ENCODE results near the gene TMEM132C. TPM values are rescaled to one million over a fixed set of nuclear protein-coding genes. Genes with fewer than 3 reads are reported as not detected.

The TMEM132C gene
- total RNA-seq, 1 experiment from 2014 or later: not detected

DNA sequence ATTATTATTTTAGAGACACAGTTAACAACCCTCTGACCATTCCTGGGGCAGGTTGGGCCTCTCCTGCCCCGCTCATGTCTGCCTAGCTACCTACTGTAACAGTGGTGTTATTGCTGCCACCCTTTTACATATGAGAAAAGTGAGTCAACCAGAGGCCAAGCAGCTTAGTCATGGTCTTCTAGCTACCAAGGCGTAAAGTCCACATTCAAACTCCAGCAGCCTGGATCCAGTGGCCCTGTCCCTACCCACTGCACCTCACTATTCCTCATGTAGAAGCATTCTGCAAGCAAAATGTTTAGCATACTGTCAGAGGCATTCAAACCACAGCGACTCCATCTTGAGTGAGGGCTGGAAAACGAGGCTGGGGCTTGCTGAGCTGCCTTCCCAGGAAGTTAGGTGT, 461.0 kb downstream of the TMEM132C start:
- Mint-ChIP-seq H3K9me3 (peaks cover 77% of the 10 kb centered on the region), H3K27ac (no peak overlapping the region), H3K4me3 (no peak overlapping the region), H3K27me3 (ENCODE audit: low read depth) (peaks cover 6% of the 10 kb centered on the region), H3K36me3 (peaks cover 70% of the 10 kb centered on the region), H3K4me1 (no peaks in the 10 kb centered on the region)
- ChIA-PET CTCF (no interaction called here), POLR2A (no interaction called here)
- TF ChIP-seq, protein P1, sequence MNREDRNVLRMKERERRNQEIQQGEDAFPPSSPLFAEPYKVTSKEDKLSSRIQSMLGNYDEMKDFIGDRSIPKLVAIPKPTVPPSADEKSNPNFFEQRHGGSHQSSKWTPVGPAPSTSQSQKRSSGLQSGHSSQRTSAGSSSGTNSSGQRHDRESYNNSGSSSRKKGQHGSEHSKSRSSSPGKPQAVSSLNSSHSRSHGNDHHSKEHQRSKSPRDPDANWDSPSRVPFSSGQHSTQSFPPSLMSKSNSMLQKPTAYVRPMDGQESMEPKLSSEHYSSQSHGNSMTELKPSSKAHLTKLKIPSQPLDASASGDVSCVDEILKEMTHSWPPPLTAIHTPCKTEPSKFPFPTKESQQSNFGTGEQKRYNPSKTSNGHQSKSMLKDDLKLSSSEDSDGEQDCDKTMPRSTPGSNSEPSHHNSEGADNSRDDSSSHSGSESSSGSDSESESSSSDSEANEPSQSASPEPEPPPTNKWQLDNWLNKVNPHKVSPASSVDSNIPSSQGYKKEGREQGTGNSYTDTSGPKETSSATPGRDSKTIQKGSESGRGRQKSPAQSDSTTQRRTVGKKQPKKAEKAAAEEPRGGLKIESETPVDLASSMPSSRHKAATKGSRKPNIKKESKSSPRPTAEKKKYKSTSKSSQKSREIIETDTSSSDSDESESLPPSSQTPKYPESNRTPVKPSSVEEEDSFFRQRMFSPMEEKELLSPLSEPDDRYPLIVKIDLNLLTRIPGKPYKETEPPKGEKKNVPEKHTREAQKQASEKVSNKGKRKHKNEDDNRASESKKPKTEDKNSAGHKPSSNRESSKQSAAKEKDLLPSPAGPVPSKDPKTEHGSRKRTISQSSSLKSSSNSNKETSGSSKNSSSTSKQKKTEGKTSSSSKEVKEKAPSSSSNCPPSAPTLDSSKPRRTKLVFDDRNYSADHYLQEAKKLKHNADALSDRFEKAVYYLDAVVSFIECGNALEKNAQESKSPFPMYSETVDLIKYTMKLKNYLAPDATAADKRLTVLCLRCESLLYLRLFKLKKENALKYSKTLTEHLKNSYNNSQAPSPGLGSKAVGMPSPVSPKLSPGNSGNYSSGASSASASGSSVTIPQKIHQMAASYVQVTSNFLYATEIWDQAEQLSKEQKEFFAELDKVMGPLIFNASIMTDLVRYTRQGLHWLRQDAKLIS (CRISPR knock-in tag; IDR thresholded peaks at IDR 0.05; ENCODE audit: borderline replicate concordance): no peak
- no peak for TF ChIP-seq ZMAT4 (CRISPR knock-in tag; IDR thresholded peaks at IDR 0.05)
- TF ChIP-seq FOXJ3 (CRISPR knock-in tag; IDR thresholded peaks at IDR 0.05; ENCODE audit: borderline replicate concordance): no peak
- no peak for TF ChIP-seq SOX15 (CRISPR knock-in tag; IDR thresholded peaks at IDR 0.05)
- no peak for TF ChIP-seq GABPB1 (CRISPR knock-in tag; IDR thresholded peaks at IDR 0.05)
- TF ChIP-seq CBFB (CRISPR knock-in tag; IDR thresholded peaks at IDR 0.05; ENCODE audit: low read depth): no peak
- no peak for ATAC-seq
- no peak for DNase-seq (ENCODE audit: low spot score)

DNA sequence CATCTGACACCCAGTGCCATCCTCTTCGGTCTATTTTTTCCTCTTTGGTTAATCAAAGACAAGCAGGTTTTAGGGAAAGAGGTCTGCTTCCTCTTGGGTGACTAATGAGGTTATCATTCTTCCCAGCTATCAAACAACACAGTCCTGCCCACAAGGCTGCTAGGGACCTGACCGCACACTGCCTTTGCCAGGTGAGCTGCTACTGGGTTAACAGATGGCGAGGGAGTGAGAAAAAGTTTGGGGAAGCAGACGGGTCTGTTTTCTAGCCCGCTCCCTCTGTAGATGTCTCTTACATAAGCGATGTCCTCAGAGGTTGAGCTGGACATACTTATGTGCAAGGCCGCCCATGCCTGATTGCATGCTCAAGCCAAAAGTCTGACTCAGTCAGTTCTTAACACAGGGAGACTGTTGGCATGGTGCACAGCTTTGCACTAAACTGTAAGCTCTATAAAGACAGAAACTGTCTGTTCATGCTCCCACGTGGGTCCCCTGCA, 462.7 kb downstream of the TMEM132C start:
- no peak for ATAC-seq
- ChIA-PET POLR2A (no interaction called here), CTCF (no interaction called here)
- Mint-ChIP-seq H3K4me1 (no peaks in the 10 kb centered on the region), H3K36me3 (peaks cover 75% of the 10 kb centered on the region), H3K9me3 (peaks cover 79% of the 10 kb centered on the region), H3K27ac (no peak overlapping the region), H3K27me3 (ENCODE audit: low read depth) (peaks cover 15% of the 10 kb centered on the region), H3K4me3 (no peak overlapping the region)
- no peak for TF ChIP-seq ETV6 (CRISPR knock-in tag; IDR thresholded peaks at IDR 0.05)
- no peak for DNase-seq (ENCODE audit: low spot score)

DNA sequence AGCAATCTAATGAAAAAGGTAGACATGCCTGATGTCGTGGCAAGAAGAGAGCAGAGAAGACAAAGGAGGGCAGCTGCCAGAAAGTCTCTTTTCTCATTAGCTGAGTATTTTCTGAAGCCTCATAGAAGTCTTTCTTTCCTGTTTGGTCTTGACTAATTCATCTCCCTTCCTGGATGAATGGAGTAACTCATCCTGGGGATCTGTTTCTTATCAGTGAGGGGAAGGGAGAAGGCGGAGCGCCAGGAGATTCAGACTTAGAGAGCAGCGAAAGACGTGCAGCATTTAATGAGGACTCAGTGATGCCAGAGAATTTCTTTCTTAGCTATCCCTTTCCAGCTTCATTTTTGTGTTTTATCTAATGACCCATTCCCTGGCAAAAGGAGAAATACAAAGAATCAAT, 467.4 kb downstream of the TMEM132C start:
- peaks cover 73% of the 10 kb centered on the region for H3K36me3 Mint-ChIP-seq
- TF ChIP-seq MYBL2 (CRISPR knock-in tag; IDR thresholded peaks at IDR 0.05) (no peak), FOXP1 (CRISPR knock-in tag; IDR thresholded peaks at IDR 0.05; ENCODE audit: borderline replicate concordance) (no peak), ZNF263 (CRISPR knock-in tag; IDR thresholded peaks at IDR 0.05; ENCODE audit: low read depth) (no peak), ZSCAN18 (CRISPR knock-in tag; IDR thresholded peaks at IDR 0.05) (no peak), NFE2L1 (CRISPR knock-in tag; IDR thresholded peaks at IDR 0.05) (no peak), JUN (CRISPR knock-in tag; IDR thresholded peaks at IDR 0.05) (no peak), ZBTB21 (CRISPR knock-in tag; IDR thresholded peaks at IDR 0.05; ENCODE audit: borderline replicate concordance) (no peak), ZNF219 (CRISPR knock-in tag; IDR thresholded peaks at IDR 0.05; ENCODE audit: borderline replicate concordance) (no peak), E2F1 (CRISPR knock-in tag; IDR thresholded peaks at IDR 0.05) (no peak), SMAD3 (CRISPR knock-in tag; IDR thresholded peaks at IDR 0.05; ENCODE audit: borderline replicate concordance) (no peak), ELF4 (CRISPR knock-in tag; IDR thresholded peaks at IDR 0.05; ENCODE audit: low read depth) (no peak), RORB (CRISPR knock-in tag; IDR thresholded peaks at IDR 0.05) (no peak), ZNF317 (CRISPR knock-in tag; IDR thresholded peaks at IDR 0.05; ENCODE audit: borderline replicate concordance, low read depth) (no peak), ZNF232 (CRISPR knock-in tag; IDR thresholded peaks at IDR 0.05) (no peak), TP53 (CRISPR knock-in tag; IDR thresholded peaks at IDR 0.05) (no peak), EMX1 (CRISPR knock-in tag; IDR thresholded peaks at IDR 0.05) (no peak), ZNF396 (CRISPR knock-in tag; IDR thresholded peaks at IDR 0.05; ENCODE audit: borderline replicate concordance) (no peak), RELA (CRISPR knock-in tag; IDR thresholded peaks at IDR 0.05; ENCODE audit: borderline replicate concordance) (no peak)
- TF ChIP-seq, protein P2, sequence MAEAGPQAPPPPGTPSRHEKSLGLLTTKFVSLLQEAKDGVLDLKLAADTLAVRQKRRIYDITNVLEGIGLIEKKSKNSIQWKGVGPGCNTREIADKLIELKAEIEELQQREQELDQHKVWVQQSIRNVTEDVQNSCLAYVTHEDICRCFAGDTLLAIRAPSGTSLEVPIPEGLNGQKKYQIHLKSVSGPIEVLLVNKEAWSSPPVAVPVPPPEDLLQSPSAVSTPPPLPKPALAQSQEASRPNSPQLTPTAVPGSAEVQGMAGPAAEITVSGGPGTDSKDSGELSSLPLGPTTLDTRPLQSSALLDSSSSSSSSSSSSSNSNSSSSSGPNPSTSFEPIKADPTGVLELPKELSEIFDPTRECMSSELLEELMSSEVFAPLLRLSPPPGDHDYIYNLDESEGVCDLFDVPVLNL (CRISPR knock-in tag; IDR thresholded peaks at IDR 0.05; ENCODE audit: borderline replicate concordance, low read depth): no peak
- POLR2A ChIA-PET: no interaction called here
- H3K4me3 Mint-ChIP-seq: no peak overlapping the region
- H3K4me1 Mint-ChIP-seq: no peaks in the 10 kb centered on the region
- CTCF ChIA-PET: no interaction called here
- H3K9me3 Mint-ChIP-seq: peaks cover 72% of the 10 kb centered on the region
- ATAC-seq (no peak), DNase-seq (ENCODE audit: low spot score) (no peak)
- H3K27ac Mint-ChIP-seq: no peak overlapping the region
- H3K27me3 Mint-ChIP-seq (ENCODE audit: low read depth): peaks cover 26% of the 10 kb centered on the region

Measured in WTC11 (cell line).